Endothelial cell of umbilical vein (primary cell): ENCODE data around the gene TPRA1. TPM values are rescaled to one million over a fixed set of nuclear protein-coding genes. Genes with fewer than 3 reads are reported as not detected.
A peak's percentile ranks its signal among the peaks of the same experiment; 100 is the strongest.

ENCODE experiments used
- BruUV-seq: library from RNA; stranded (reverse); fragments of 400-500 nt; replicated peaks from 2 replicates; lab custom pipeline; 2021; lab: Mats Ljungman, UMichigan
- CTCF ChIA-PET: fragments of 300-600, 350-600 bp; sonication (Branson Sonifier 250); formaldehyde crosslinking; loops from one replicate; lab custom pipeline; 2021; ENCODE audit warnings: antibody characterized with exemption, inconsistent platforms; lab: Charles Lee
- POLR2A ChIA-PET: fragments of 300-600, 350-600 bp; sonication (Branson Sonifier 250); formaldehyde crosslinking; loops from one replicate; lab custom pipeline; 2021; ENCODE audit warnings: antibody characterized with exemption, inconsistent platforms; lab: Charles Lee
- DNase-seq: peaks from one replicate; pipeline ENCODE4 v3.0.0-alpha.2; 2011; ENCODE audit warnings: low read depth, low spot score
- FAIRE-seq: peaks from 2 replicates; lab custom pipeline; 2011; peaks lifted over from hg19 to GRCh38; lab: Jason Lieb, UNC
- H2AFZ ChIP-seq: 2 replicates; pipeline ENCODE4 v1.6.0; 2012; ENCODE audit warnings: low read depth, low read length, control low read depth, inconsistent platforms
- H3K27ac ChIP-seq: 2 replicates; pipeline ENCODE4 v1.5.1; 2011; ENCODE audit warnings: low read depth, mild to moderate bottlenecking, control low read depth, low read length, moderate library complexity; ENCODE audit not compliant: insufficient read depth
- H3K27me3 ChIP-seq, 2 experiments: 2 replicates each; pipeline versions ENCODE4 v1.6.0 to v1.6.1; 2011; ENCODE audit warnings: low read length in 2 of 2, mixed read lengths in 1 of 2; ENCODE audit not compliant: control insufficient read depth in 2 of 2, insufficient read depth in 2 of 2
- H3K36me3 ChIP-seq, 2 experiments: 2 replicates in 1 of 2; 3 replicates in 1 of 2; pipeline ENCODE4 v1.5.1; 2011; ENCODE audit warnings: low read length in 2 of 2, mild to moderate bottlenecking in 1 of 2, moderate library complexity in 1 of 2; ENCODE audit not compliant: control insufficient read depth in 2 of 2, insufficient read depth in 2 of 2; ENCODE audit errors: extremely low read depth in 1 of 2
- H3K4me1 ChIP-seq: 3 replicates; pipeline ENCODE4 v1.5.1; 2011; ENCODE audit warnings: mild to moderate bottlenecking, low read length; ENCODE audit not compliant: control insufficient read depth, insufficient read depth; ENCODE audit errors: extremely low read depth
- H3K4me2 ChIP-seq: 2 replicates; pipeline ENCODE4 v1.6.1; 2011; ENCODE audit warnings: low read length, control low read depth, mixed read lengths; ENCODE audit not compliant: insufficient read depth
- H3K4me3 ChIP-seq, 3 experiments: fragments of 200-600 bp in 1 of 3; sonication (generic), shearing (Covaris generic) in 1 of 3; replicated peaks in 1 of 3; 2 replicates each; pipeline ENCODE4 v1.5.1; 2011 to 2016; ENCODE audit warnings: control low read depth in 3 of 3, low read length in 3 of 3, mild to moderate bottlenecking in 2 of 3, inconsistent platforms in 1 of 3, low read depth in 1 of 3, moderate library complexity in 1 of 3; ENCODE audit not compliant: insufficient read depth in 1 of 3
- H3K79me2 ChIP-seq: 2 replicates; pipeline ENCODE4 v1.6.0; 2012; ENCODE audit warnings: low read length, inconsistent platforms; ENCODE audit not compliant: control insufficient read depth, insufficient read depth
- H3K9ac ChIP-seq: replicated peaks from 2 replicates; pipeline ENCODE3; 2011; ENCODE audit warnings: low read length, control low read depth; ENCODE audit not compliant: insufficient read depth; ENCODE audit errors: extremely low read depth
- H3K9me1 ChIP-seq: replicated peaks from 3 replicates; pipeline ENCODE4 v1.6.0; 2011; ENCODE audit warnings: mild to moderate bottlenecking, low read length; ENCODE audit not compliant: control insufficient read depth, insufficient read depth; ENCODE audit errors: extremely low read depth
- H3K9me3 ChIP-seq: replicated peaks from 2 replicates; pipeline ENCODE4 v1.5.1; 2012; ENCODE audit warnings: low read length, inconsistent platforms; ENCODE audit not compliant: control insufficient read depth, insufficient read depth
- H4K20me1 ChIP-seq: replicated peaks from 2 replicates; pipeline ENCODE3; 2011; ENCODE audit warnings: mild to moderate bottlenecking, low read length; ENCODE audit not compliant: control insufficient read depth, insufficient read depth; ENCODE audit errors: extremely low read depth
- FOS ChIP-seq: IDR thresholded peaks from 2 replicates; pipeline ENCODE4 v1.6.1; 2011; ENCODE audit warnings: mild to moderate bottlenecking, low read length, moderate library complexity, borderline replicate concordance; ENCODE audit not compliant: insufficient read depth
- GATA2 ChIP-seq: IDR thresholded peaks from 2 replicates; pipeline ENCODE4 v1.7.0; 2011; ENCODE audit warnings: low read depth, mild to moderate bottlenecking, moderate library complexity, mixed read lengths, low read length; ENCODE audit not compliant: insufficient read length, insufficient read depth
- MYC ChIP-seq: IDR thresholded peaks from one replicate; pipeline ENCODE4 v1.6.1; 2011; ENCODE audit warnings: mild to moderate bottlenecking, low read depth, low read length
- POLR2AphosphoS5 ChIP-seq: IDR thresholded peaks from 2 replicates; pipeline ENCODE4 v1.6.1; 2012; ENCODE audit warnings: low read depth, mild to moderate bottlenecking, control low read depth, low read length, moderate library complexity; ENCODE audit not compliant: insufficient read depth
- dilution Hi-C: fragments of 300-500 bp; cut with MboI; formaldehyde crosslinking; loops from one replicate; pipeline ENCODE4 v1.15.0; 2019; ENCODE audit warnings: low sequenced_read_pairs; ENCODE audit not compliant: extremely low pct_ligation_motif_present
- intact Hi-C: fragments of 100-400 bp; cut with micrococcal nuclease; formaldehyde crosslinking; loops from one replicate; pipeline ENCODE4 v1.10.0; 2022
- polyA plus RNA-seq, 4 experiments: library from polyadenylated mRNA; depleted of rRNA in 3 of 4; stranded (reverse) in 3 of 4; unstranded in 1 of 4; fragments of >200 nt; gene quantifications; 2 replicates each; pipeline versions ENCODE4 v1.2.1 to v1.2.3, GENCODE V29; 2011 to 2012; ENCODE audit warnings: missing spikeins in 1 of 4
- total RNA-seq: library from RNA; stranded (reverse); gene quantifications from 2 replicates; pipeline ENCODE4 v1.2.3, GENCODE V29; 2021
- TF ChIP-seq, protein P1 (sequence below), 2 donors: IDR thresholded peaks; 1 replicate in 1 of 2; 2 replicates in 1 of 2; pipeline ENCODE4 v1.5.1; 2011; ENCODE audit warnings: low read length in 2 of 2, mild to moderate bottlenecking in 2 of 2, moderate library complexity in 2 of 2, control low read depth in 1 of 2, inconsistent platforms in 1 of 2, low read depth in 1 of 2; ENCODE audit not compliant: insufficient read depth in 1 of 2; ENCODE audit errors: extremely low read depth in 1 of 2

Gene TPRA1
- total and polyA plus RNA-seq, 2 donors (not counting 3 experiments of a cell fraction or from before 2014, with no cell fraction given), result 34.3 to 58.0 TPM

DNA sequence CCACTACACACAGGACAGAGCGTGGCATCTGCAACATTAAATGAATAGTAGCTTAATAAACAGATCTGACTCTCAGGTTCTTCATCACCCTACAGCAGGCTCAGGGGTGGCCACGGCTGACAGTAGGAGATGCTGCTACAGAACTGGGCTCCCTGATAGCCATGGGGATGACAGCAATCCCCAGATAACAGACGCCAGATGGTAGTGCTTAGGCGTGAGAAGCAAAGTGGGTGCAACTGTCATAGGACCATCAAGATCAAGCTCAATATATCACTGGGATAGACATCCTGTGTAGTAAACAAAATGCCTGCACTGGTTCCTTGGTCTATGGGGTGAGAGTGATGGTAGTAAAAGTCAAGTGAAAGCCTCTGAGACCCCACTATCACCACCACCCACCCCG, 2.6 kb upstream of the TPRA1 start:
- CTCF ChIA-PET, result interaction anchor here (0.8 kb wide), 1 partner anchor 18 kb away, joined by 5 read pairs; no protein-coding TSS in a partner anchor
- Histone ChIP-seq H3K4me1 (peaks cover 15% of the 10 kb centered on the region), H3K79me2 (peaks cover 18% of the 10 kb centered on the region), H3K27me3 (no peaks in the 10 kb centered on the region), H3K4me2 (no peak overlapping the region), H3K4me3 (no peak overlapping the region), H4K20me1 (no peaks in the 10 kb centered on the region), H2AFZ (no peak overlapping the region), H3K9me1 (no peaks in the 10 kb centered on the region), H3K9ac (no peak overlapping the region), H3K36me3 (no peaks in the 10 kb centered on the region), H3K27ac (no peak overlapping the region), H3K9me3 (no peaks in the 10 kb centered on the region)
- no TSS peak for BruUV-seq
- DNase-seq, result no peak
- no peak for TF ChIP-seq GATA2
- no peak for TF ChIP-seq MYC
- TF ChIP-seq, protein P1, sequence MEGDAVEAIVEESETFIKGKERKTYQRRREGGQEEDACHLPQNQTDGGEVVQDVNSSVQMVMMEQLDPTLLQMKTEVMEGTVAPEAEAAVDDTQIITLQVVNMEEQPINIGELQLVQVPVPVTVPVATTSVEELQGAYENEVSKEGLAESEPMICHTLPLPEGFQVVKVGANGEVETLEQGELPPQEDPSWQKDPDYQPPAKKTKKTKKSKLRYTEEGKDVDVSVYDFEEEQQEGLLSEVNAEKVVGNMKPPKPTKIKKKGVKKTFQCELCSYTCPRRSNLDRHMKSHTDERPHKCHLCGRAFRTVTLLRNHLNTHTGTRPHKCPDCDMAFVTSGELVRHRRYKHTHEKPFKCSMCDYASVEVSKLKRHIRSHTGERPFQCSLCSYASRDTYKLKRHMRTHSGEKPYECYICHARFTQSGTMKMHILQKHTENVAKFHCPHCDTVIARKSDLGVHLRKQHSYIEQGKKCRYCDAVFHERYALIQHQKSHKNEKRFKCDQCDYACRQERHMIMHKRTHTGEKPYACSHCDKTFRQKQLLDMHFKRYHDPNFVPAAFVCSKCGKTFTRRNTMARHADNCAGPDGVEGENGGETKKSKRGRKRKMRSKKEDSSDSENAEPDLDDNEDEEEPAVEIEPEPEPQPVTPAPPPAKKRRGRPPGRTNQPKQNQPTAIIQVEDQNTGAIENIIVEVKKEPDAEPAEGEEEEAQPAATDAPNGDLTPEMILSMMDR (IDR thresholded peaks at IDR 0.05; ENCODE audit: extremely low read depth in 1 of 2, insufficient read depth in 1 of 2, low read depth in 1 of 2, low read length in 2 of 2), result no peak
- TF ChIP-seq FOS, result no peak
- no peak for FAIRE-seq
- dilution Hi-C loops (no loop called here), intact Hi-C loops (loop anchor here (5.0 kb wide), 1 partner anchor 459 kb away; the partner anchor contains the start of gene SEC61A1)
- POLR2A ChIA-PET, result no interaction called here

DNA sequence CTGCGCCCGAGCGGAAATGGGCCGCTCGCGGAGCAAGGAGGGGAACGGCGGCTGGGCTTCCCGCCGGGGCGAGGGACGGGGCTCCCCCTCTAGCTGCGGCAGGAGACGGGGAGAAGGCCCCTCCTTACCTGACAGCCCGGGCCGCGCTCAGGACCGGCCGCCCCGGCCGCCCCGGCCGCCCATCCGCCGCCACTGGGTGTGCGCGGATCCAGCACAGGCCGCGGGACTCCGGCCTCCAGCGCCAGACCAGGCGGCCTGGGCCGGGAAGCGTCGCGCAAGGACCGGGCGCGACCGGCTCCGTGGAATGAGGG, 296 bp downstream of the TPRA1 start:
- FAIRE-seq (no peak), DNase-seq (no peak)
- TF ChIP-seq, protein P1 (IDR thresholded peaks at IDR 0.05; ENCODE audit: extremely low read depth in 1 of 2, insufficient read depth in 1 of 2, low read depth in 1 of 2, low read length in 2 of 2), result no peak
- peak; percentile 19 for TF ChIP-seq POLR2AphosphoS5
- Histone ChIP-seq H3K4me3 (peak overlapping the region; percentile 73 to 80 (median 78)), H2AFZ (peak overlapping the region; percentile 85), H3K9me1 (no peaks in the 10 kb centered on the region), H3K4me2 (peak overlapping the region; percentile 70), H3K4me1 (peaks cover 15% of the 10 kb centered on the region), H3K36me3 (no peaks in the 10 kb centered on the region), H4K20me1 (no peaks in the 10 kb centered on the region), H3K9me3 (no peaks in the 10 kb centered on the region), H3K27ac (peak overlapping the region; percentile 66), H3K79me2 (peaks cover 40% of the 10 kb centered on the region), H3K27me3 (no peaks in the 10 kb centered on the region), H3K9ac (peak overlapping the region; percentile 88)
- POLR2A ChIA-PET, result no interaction called here
- intact Hi-C loops (loop anchor here (1.0 to 5.0 kb wide), 4 partner anchors 8 to 462 kb away; partner anchors contain the start of genes MCM2, MGLL and SEC61A1), dilution Hi-C loops (no loop called here)
- CTCF ChIA-PET, result interaction anchor here (1.0 to 9.2 kb wide), 2 partner anchors 15 to 101 kb away, joined by 4 to 108 read pairs; no protein-coding TSS in a partner anchor
- no TSS peak for BruUV-seq
